HEK293 (cell line): ENCODE results near the gene LMTK3.

ENCODE experiments used
- BCL11B ChIP-seq: fragments of 450-650 bp; formaldehyde crosslinking; IDR thresholded peaks from 2 replicates; pipeline ENCODE4 v1.5.1; 2016; ENCODE audit warnings: low read depth, missing biosample characterization, missing genetic modification characterization
- CTCF ChIP-seq: fragments of 450-650 bp; formaldehyde crosslinking; IDR thresholded peaks from 2 replicates; pipeline ENCODE4 v1.5.1; 2016; ENCODE audit warnings: missing biosample characterization, missing genetic modification characterization
- GLI4 ChIP-seq: fragments of 450-650 bp; formaldehyde crosslinking; IDR thresholded peaks from 2 replicates; pipeline ENCODE4 v1.5.1; 2016; ENCODE audit warnings: missing biosample characterization, missing genetic modification characterization
- KLF10 ChIP-seq: fragments of 450-650 bp; IDR thresholded peaks from 2 replicates; pipeline ENCODE4 v1.5.1; 2018; ENCODE audit warnings: missing biosample characterization, mild to moderate bottlenecking, missing genetic modification characterization
- MYNN ChIP-seq: fragments of 450-650 bp; formaldehyde crosslinking; IDR thresholded peaks from 2 replicates; pipeline ENCODE4 v1.5.1; 2016; ENCODE audit warnings: missing biosample characterization, missing genetic modification characterization, borderline replicate concordance
- OSR2 ChIP-seq: fragments of 450-650 bp; formaldehyde crosslinking; IDR thresholded peaks from 2 replicates; pipeline ENCODE4 v1.5.1; 2016; ENCODE audit warnings: missing biosample characterization, missing genetic modification characterization
- PRDM1 ChIP-seq: fragments of 450-650 bp; formaldehyde crosslinking; IDR thresholded peaks from 2 replicates; pipeline ENCODE4; 2016; ENCODE audit warnings: missing biosample characterization, missing genetic modification characterization
- SALL2 ChIP-seq: fragments of 450-650 bp; formaldehyde crosslinking; IDR thresholded peaks from 2 replicates; pipeline ENCODE4 v1.5.0; 2017; ENCODE audit warnings: missing biosample characterization, mild to moderate bottlenecking, missing genetic modification characterization, borderline replicate concordance
- ZBTB17 ChIP-seq: fragments of 450-650 bp; formaldehyde crosslinking; IDR thresholded peaks from 2 replicates; pipeline ENCODE4 v1.5.1; 2016; ENCODE audit warnings: missing biosample characterization, missing genetic modification characterization
- ZBTB20 ChIP-seq: fragments of 450-650 bp; formaldehyde crosslinking; IDR thresholded peaks from 2 replicates; pipeline ENCODE4 v1.5.1; 2016; ENCODE audit warnings: missing biosample characterization, missing genetic modification characterization
- ZEB2 ChIP-seq: fragments of 450-650 bp; formaldehyde crosslinking; IDR thresholded peaks from 2 replicates; pipeline ENCODE4 v1.5.1; 2016; ENCODE audit warnings: missing biosample characterization, missing genetic modification characterization
- ZFHX2 ChIP-seq: fragments of 450-650 bp; formaldehyde crosslinking; conservative IDR thresholded peaks from 2 replicates; pipeline ENCODE4 v1.5.1; 2016; ENCODE audit warnings: missing biosample characterization, missing genetic modification characterization
- ZFP37 ChIP-seq: fragments of 450-650 bp; formaldehyde crosslinking; IDR thresholded peaks from 2 replicates; pipeline ENCODE4 v1.5.1; 2016; ENCODE audit warnings: missing biosample characterization, missing genetic modification characterization
- ZFP41 ChIP-seq: fragments of 450-650 bp; formaldehyde crosslinking; IDR thresholded peaks from 2 replicates; pipeline ENCODE4 v1.5.1; 2016; ENCODE audit warnings: missing biosample characterization, missing genetic modification characterization, borderline replicate concordance
- ZNF112 ChIP-seq: fragments of 450-650 bp; formaldehyde crosslinking; IDR thresholded peaks from 2 replicates; pipeline ENCODE4 v1.5.0; 2017; ENCODE audit warnings: missing biosample characterization, missing genetic modification characterization
- ZNF16 ChIP-seq: fragments of 450-650 bp; formaldehyde crosslinking; IDR thresholded peaks from 2 replicates; pipeline ENCODE4 v1.5.1; 2016; ENCODE audit warnings: low read depth, missing biosample characterization, missing genetic modification characterization
- ZNF266 ChIP-seq: fragments of 450-650 bp; formaldehyde crosslinking; IDR thresholded peaks from 2 replicates; pipeline ENCODE4 v1.5.1; 2016; ENCODE audit warnings: missing biosample characterization, missing genetic modification characterization, low read depth
- ZNF354C ChIP-seq: fragments of 450-650 bp; formaldehyde crosslinking; IDR thresholded peaks from 2 replicates; pipeline ENCODE4 v1.5.1; 2016; ENCODE audit warnings: missing biosample characterization, missing genetic modification characterization, low read depth, borderline replicate concordance
- ZNF37A ChIP-seq: fragments of 450-650 bp; IDR thresholded peaks from 2 replicates; pipeline ENCODE4 v1.5.1; 2018; ENCODE audit warnings: missing biosample characterization, missing genetic modification characterization
- ZNF416 ChIP-seq: fragments of 450-650 bp; formaldehyde crosslinking; IDR thresholded peaks from 2 replicates; pipeline ENCODE4 v1.5.1; 2016; ENCODE audit warnings: missing biosample characterization, missing genetic modification characterization
- ZNF426 ChIP-seq: fragments of 450-650 bp; formaldehyde crosslinking; IDR thresholded peaks from 2 replicates; pipeline ENCODE4 v1.5.1; 2017; ENCODE audit warnings: missing biosample characterization, missing genetic modification characterization, mild to moderate bottlenecking, inconsistent platforms, moderate library complexity
- ZNF433 ChIP-seq: fragments of 450-650 bp; formaldehyde crosslinking; IDR thresholded peaks from 2 replicates; pipeline ENCODE4 v1.5.1; 2016; ENCODE audit warnings: missing biosample characterization, missing genetic modification characterization, low read depth
- ZNF521 ChIP-seq: fragments of 450-650 bp; formaldehyde crosslinking; IDR thresholded peaks from 2 replicates; pipeline ENCODE4 v1.5.1; 2017; ENCODE audit warnings: missing biosample characterization, mild to moderate bottlenecking, missing genetic modification characterization
- ZNF530 ChIP-seq: fragments of 450-650 bp; formaldehyde crosslinking; IDR thresholded peaks from 2 replicates; pipeline ENCODE4 v1.5.1; 2016; ENCODE audit warnings: low read depth, missing biosample characterization, missing genetic modification characterization
- ZNF558 ChIP-seq: fragments of 450-650 bp; formaldehyde crosslinking; IDR thresholded peaks from 2 replicates; pipeline ENCODE4 v1.5.1; 2016; ENCODE audit warnings: missing biosample characterization, missing genetic modification characterization
- ZNF585B ChIP-seq: fragments of 450-650 bp; formaldehyde crosslinking; IDR thresholded peaks from 2 replicates; pipeline ENCODE4 v1.5.1; 2016; ENCODE audit warnings: missing biosample characterization, missing genetic modification characterization
- ZNF623 ChIP-seq: fragments of 450-650 bp; formaldehyde crosslinking; IDR thresholded peaks from 2 replicates; pipeline ENCODE4 v1.5.1; 2016; ENCODE audit warnings: missing biosample characterization, missing genetic modification characterization
- ZNF707 ChIP-seq: fragments of 450-650 bp; formaldehyde crosslinking; IDR thresholded peaks from 2 replicates; pipeline ENCODE4 v1.5.1; 2016; ENCODE audit warnings: missing biosample characterization, missing genetic modification characterization
- TF ChIP-seq, protein P1 (sequence below): fragments of 450-650 bp; formaldehyde crosslinking; IDR thresholded peaks from 2 replicates; pipeline ENCODE4 v1.5.1; 2017; ENCODE audit warnings: missing biosample characterization, missing genetic modification characterization
- TF ChIP-seq, protein P2 (sequence below): fragments of 450-650 bp; formaldehyde crosslinking; IDR thresholded peaks from 2 replicates; pipeline ENCODE4 v1.5.1; 2017; ENCODE audit warnings: missing biosample characterization, missing genetic modification characterization
- TF ChIP-seq, protein P3 (sequence below): fragments of 450-650 bp; formaldehyde crosslinking; IDR thresholded peaks from 2 replicates; pipeline ENCODE4 v1.5.1; 2016; ENCODE audit warnings: missing biosample characterization, missing genetic modification characterization

The LMTK3 gene

GRCh38 chr19:48445256-48445605, 66.4 kb downstream of the LMTK3 start (continued):
- no peak for TF ChIP-seq SALL2 (tag by site-specific recombination)
- TF ChIP-seq ZNF112 (tag by site-specific recombination): no peak
- no peak for TF ChIP-seq ZNF416 (tag by site-specific recombination)
- TF ChIP-seq, protein P1, sequence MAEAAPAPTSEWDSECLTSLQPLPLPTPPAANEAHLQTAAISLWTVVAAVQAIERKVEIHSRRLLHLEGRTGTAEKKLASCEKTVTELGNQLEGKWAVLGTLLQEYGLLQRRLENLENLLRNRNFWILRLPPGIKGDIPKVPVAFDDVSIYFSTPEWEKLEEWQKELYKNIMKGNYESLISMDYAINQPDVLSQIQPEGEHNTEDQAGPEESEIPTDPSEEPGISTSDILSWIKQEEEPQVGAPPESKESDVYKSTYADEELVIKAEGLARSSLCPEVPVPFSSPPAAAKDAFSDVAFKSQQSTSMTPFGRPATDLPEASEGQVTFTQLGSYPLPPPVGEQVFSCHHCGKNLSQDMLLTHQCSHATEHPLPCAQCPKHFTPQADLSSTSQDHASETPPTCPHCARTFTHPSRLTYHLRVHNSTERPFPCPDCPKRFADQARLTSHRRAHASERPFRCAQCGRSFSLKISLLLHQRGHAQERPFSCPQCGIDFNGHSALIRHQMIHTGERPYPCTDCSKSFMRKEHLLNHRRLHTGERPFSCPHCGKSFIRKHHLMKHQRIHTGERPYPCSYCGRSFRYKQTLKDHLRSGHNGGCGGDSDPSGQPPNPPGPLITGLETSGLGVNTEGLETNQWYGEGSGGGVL: no peak
- TF ChIP-seq ZFP37 (tag by site-specific recombination): no peak
- no peak for TF ChIP-seq GLI4
- no peak for TF ChIP-seq ZBTB17
- no peak for TF ChIP-seq ZNF426
- no peak for TF ChIP-seq MYNN (tag by site-specific recombination)
- no peak for TF ChIP-seq ZNF623 (tag by site-specific recombination)
- TF ChIP-seq ZNF354C (tag by site-specific recombination): no peak
- no peak for TF ChIP-seq ZNF521
- no peak for TF ChIP-seq ZNF433 (tag by site-specific recombination)
- peak; percentile 10; the same call in 1 of the 2 replicates for TF ChIP-seq KLF10 (tag by site-specific recombination)
- TF ChIP-seq, protein P2, sequence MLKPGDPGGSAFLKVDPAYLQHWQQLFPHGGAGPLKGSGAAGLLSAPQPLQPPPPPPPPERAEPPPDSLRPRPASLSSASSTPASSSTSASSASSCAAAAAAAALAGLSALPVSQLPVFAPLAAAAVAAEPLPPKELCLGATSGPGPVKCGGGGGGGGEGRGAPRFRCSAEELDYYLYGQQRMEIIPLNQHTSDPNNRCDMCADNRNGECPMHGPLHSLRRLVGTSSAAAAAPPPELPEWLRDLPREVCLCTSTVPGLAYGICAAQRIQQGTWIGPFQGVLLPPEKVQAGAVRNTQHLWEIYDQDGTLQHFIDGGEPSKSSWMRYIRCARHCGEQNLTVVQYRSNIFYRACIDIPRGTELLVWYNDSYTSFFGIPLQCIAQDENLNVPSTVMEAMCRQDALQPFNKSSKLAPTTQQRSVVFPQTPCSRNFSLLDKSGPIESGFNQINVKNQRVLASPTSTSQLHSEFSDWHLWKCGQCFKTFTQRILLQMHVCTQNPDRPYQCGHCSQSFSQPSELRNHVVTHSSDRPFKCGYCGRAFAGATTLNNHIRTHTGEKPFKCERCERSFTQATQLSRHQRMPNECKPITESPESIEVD: 0 out of 2 replicates have a peak, but pooled peaks have one; percentile 20
- TF ChIP-seq ZNF585B (tag by site-specific recombination): no peak
- no peak for TF ChIP-seq ZNF530 (tag by site-specific recombination)
- TF ChIP-seq OSR2 (tag by site-specific recombination): no peak
- TF ChIP-seq CTCF (tag by site-specific recombination): peak; percentile 63; the same call in 1 of the 2 replicates
- TF ChIP-seq, protein P3, sequence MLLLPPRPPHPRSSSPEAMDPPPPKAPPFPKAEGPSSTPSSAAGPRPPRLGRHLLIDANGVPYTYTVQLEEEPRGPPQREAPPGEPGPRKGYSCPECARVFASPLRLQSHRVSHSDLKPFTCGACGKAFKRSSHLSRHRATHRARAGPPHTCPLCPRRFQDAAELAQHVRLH (tag by site-specific recombination): no peak
- no peak for TF ChIP-seq PRDM1
- TF ChIP-seq ZFP41 (tag by site-specific recombination): no peak
- no peak for TF ChIP-seq ZNF37A (tag by site-specific recombination)
- TF ChIP-seq ZFHX2: no peak
- no peak for TF ChIP-seq BCL11B (tag by site-specific recombination)
- no peak for TF ChIP-seq ZNF707
- TF ChIP-seq ZNF16: no peak
- TF ChIP-seq ZNF558 (tag by site-specific recombination): 0 out of 2 replicates have a peak, but pooled peaks have one; percentile 17
- TF ChIP-seq ZEB2: no peak
- TF ChIP-seq ZBTB20 (tag by site-specific recombination): no peak
- no peak for TF ChIP-seq ZNF266
